Suprapubic skin (tissue), 4 donors: Measurements from ENCODE around the gene SMG1. TPM values are rescaled to one million over a fixed set of nuclear protein-coding genes. Genes with fewer than 3 reads are reported as not detected.

ENCODE experiments used
- DNase-seq, 2 donors: peaks; one replicate each; pipeline ENCODE4 v3.0.0-alpha.2; 2019; ENCODE audit warnings: low spot score in 2 of 2
- H3K27ac ChIP-seq: fragments of 200-600 bp; sonication (generic); one replicate; pipeline ENCODE4 v1.5.1; 2019
- H3K27me3 ChIP-seq: fragments of 200-600 bp; sonication (generic); one replicate; pipeline ENCODE4 v1.5.1; 2019
- H3K36me3 ChIP-seq: fragments of 200-600 bp; sonication (generic); one replicate; pipeline ENCODE4 v1.5.1; 2019
- H3K4me1 ChIP-seq: fragments of 200-600 bp; sonication (generic); one replicate; pipeline ENCODE4 v1.5.1; 2019
- H3K4me3 ChIP-seq: fragments of 200-600 bp; sonication (generic); one replicate; pipeline ENCODE4 v1.5.1; 2019; ENCODE audit warnings: mild to moderate bottlenecking
- H3K9me3 ChIP-seq: fragments of 200-600 bp; sonication (generic); one replicate; pipeline ENCODE4 v1.5.1; 2019
- EP300 ChIP-seq: sonication (generic); formaldehyde crosslinking; IDR thresholded peaks from one replicate; pipeline ENCODE4 v1.6.1; 2017; ENCODE audit warnings: antibody characterized with exemption
- POLR2A ChIP-seq, 2 donors: fragments of 450-650 bp; IDR thresholded peaks; one replicate each; pipeline ENCODE4 v1.6.1; 2017; ENCODE audit warnings: antibody characterized with exemption in 2 of 2, mild to moderate bottlenecking in 2 of 2, moderate library complexity in 2 of 2
- POLR2AphosphoS5 ChIP-seq, 3 donors: sonication (generic); formaldehyde crosslinking; IDR thresholded peaks; one replicate each; pipeline ENCODE4 v1.6.1; 2017; ENCODE audit warnings: antibody characterized with exemption in 3 of 3
- WGBS: methylation state at CpG from one replicate; pipeline ENCODE4 v1.1.5; 2018; 5-methylcytosine and 5-hydroxymethylcytosine counted together
- total RNA-seq, 4 donors: library from RNA; depleted of rRNA; stranded (reverse); fragments of >200 nt; gene quantifications; one replicate each; pipeline ENCODE4 v1.1.0, GENCODE V29; 2016
- TF ChIP-seq, protein P1 (sequence below), 2 donors: fragments of 200-600 bp in 1 of 2; fragments of 450-650 bp in 1 of 2; sonication (generic) in 1 of 2; IDR thresholded peaks; one replicate each; pipeline ENCODE4 v1.5.1; 2016 to 2019; ENCODE audit warnings: antibody characterized with exemption in 2 of 2, mild to moderate bottlenecking in 1 of 2, moderate library complexity in 1 of 2

The SMG1 gene
- total RNA-seq, 4 donors from 2014 or later, result 132 to 446 (median 158) TPM

DNA sequence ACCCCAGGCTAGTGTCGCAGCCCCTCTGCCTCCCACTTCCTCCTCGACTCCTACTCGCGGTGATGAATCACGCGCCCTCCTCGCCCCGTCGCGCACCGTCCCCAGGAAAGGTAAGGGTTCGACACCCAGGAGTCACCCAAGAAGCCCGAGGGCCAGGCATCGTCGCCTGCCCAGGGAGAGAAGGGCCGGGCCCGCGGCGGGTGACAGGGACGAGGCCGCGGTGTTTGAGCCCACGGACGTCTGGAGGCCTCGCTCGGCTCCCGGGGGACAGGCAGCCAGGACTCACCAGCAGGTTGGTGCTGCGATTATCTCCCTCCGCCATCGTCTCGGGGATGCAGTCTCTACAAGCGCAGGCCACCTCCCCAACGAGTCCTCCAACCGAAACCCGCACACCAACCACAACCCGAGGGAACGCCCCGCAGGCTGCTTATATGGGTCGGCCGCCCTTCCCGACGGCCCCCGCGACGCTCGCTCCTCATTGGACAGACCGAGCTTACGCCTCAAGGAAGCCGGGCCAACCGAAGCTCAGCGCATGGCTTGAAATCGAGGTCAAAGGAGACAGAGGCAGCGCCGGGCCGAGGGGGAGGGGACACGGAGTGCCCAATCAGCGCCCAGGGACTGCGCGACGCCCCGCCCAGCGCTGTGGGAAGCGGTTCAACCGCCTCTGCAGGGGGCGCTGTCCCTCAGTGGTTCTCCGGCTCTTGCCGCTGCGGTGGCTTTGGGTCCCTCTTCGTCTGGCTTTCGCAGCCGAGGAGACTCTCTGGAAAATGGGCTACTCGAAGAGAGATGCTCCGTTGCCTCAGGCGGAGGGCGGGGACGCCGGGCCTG is 124.8 kb downstream of the SMG1 start, which contains the start of gene ARL6IP1:
TSS of gene ARL6IP1 (minus strand) at position 405 of the 828 bp plus-strand sequence. CDS start at position 322, 83 bp downstream.
- 3% methylated on average over 27 of the region's 77 CpGs for WGBS
- Histone ChIP-seq H3K27me3 (no peaks in the 10 kb centered on the region), H3K36me3 (peaks cover 8% of the 10 kb centered on the region), H3K4me1 (peaks cover 46% of the 10 kb centered on the region), H3K9me3 (no peaks in the 10 kb centered on the region), H3K27ac (peak within 1 kb of the TSS; percentile 87), H3K4me3 (peak within 1 kb of the TSS; percentile 70)
- no peak for TF ChIP-seq EP300
- TF ChIP-seq, protein P1, sequence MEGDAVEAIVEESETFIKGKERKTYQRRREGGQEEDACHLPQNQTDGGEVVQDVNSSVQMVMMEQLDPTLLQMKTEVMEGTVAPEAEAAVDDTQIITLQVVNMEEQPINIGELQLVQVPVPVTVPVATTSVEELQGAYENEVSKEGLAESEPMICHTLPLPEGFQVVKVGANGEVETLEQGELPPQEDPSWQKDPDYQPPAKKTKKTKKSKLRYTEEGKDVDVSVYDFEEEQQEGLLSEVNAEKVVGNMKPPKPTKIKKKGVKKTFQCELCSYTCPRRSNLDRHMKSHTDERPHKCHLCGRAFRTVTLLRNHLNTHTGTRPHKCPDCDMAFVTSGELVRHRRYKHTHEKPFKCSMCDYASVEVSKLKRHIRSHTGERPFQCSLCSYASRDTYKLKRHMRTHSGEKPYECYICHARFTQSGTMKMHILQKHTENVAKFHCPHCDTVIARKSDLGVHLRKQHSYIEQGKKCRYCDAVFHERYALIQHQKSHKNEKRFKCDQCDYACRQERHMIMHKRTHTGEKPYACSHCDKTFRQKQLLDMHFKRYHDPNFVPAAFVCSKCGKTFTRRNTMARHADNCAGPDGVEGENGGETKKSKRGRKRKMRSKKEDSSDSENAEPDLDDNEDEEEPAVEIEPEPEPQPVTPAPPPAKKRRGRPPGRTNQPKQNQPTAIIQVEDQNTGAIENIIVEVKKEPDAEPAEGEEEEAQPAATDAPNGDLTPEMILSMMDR (IDR thresholded peaks at IDR 0.05), result peak; percentile 88 to 97
- TF ChIP-seq POLR2AphosphoS5 (IDR thresholded peaks at IDR 0.05), result peak; percentile 80 to 96 (median 91)
- peak; percentile 94 to 99 for TF ChIP-seq POLR2A (IDR thresholded peaks at IDR 0.05)
- DNase-seq, result peak; percentile 99 to 100

DNA sequence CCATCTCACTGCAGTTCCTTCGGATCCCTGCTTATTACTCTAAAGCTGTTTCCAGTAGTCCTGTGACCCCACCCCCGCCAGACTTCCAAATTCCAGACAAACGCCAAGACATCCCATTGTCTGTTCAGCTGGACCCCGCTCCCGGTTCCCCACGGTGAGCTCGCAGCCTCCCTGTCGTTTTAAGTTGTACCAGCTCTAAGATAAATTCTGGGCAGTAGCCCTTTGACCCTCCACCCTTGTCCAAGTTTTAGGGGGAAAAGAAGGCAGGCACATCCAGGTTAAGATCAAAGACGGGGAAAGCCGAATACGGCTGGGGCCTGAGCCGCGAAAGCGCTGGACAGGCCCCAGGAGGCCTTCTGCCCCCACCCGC is 125.4 kb downstream of the SMG1 start:
- H3K27me3 ChIP-seq, result no peaks in the 10 kb centered on the region
- peak overlapping the region; percentile 70 for H3K4me3 ChIP-seq
- H3K36me3 ChIP-seq, result peaks cover 14% of the 10 kb centered on the region
- peak overlapping the region; percentile 87 for H3K27ac ChIP-seq
- H3K9me3 ChIP-seq, result no peaks in the 10 kb centered on the region
- WGBS, result 0% methylated on average over 15 of the region's 15 CpGs
- DNase-seq, result peak in 1 of 2 donors; percentile 71
- peaks cover 46% of the 10 kb centered on the region for H3K4me1 ChIP-seq
- TF ChIP-seq POLR2AphosphoS5 (IDR thresholded peaks at IDR 0.05), result no peak

DNA sequence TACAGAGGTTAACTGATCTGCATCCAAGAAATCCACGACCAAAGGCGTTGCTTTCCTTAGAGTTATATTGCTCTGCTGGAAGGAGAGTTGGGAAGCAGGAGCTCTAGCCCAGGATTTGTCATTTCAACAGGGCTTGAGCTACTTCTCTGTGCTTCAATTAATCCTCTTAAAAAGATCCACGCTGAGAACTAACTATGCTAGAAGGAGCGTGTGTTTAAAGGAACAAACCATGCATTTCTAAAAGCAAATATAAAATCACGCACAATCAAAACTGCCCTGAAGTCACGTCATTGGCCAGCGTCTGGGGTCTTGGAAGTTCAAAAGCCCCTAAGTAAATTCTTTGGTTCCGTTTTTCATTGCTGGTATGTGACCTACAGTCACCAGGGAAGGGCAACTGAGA is 125.9 kb downstream of the SMG1 start:
- peak overlapping the region; percentile 87 for H3K27ac ChIP-seq
- no peak for TF ChIP-seq POLR2AphosphoS5 (IDR thresholded peaks at IDR 0.05)
- no peak for TF ChIP-seq EP300
- no peak for TF ChIP-seq POLR2A (IDR thresholded peaks at IDR 0.05)
- TF ChIP-seq, protein P1 (IDR thresholded peaks at IDR 0.05), result no peak
- H3K4me3 ChIP-seq, result peak overlapping the region; percentile 70
- H3K27me3 ChIP-seq, result no peaks in the 10 kb centered on the region
- WGBS, result 2% methylated on average over 8 of the region's 8 CpGs
- peaks cover 46% of the 10 kb centered on the region for H3K4me1 ChIP-seq
- peaks cover 19% of the 10 kb centered on the region for H3K36me3 ChIP-seq
- DNase-seq, result no peak
- H3K9me3 ChIP-seq, result no peaks in the 10 kb centered on the region

DNA sequence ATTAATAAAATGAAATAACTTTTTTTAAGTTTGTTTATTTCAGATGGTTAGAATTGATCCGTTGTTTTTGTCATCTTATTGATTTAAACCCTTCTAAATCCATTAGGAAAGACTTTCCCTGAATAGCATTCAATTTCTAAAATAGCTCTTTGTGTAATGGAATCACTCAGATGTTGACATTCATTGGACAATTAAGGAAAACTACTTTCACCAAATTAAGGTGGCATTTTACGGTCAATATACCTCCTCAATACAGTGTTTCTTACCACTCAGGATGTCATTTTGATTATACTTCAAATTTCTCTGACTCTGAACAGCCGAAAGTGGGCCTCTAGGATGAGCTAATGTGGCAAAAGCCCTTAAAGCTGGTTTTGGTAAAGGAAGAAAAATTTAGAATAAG is 126.7 kb downstream of the SMG1 start:
- peaks cover 25% of the 10 kb centered on the region for H3K36me3 ChIP-seq
- TF ChIP-seq, protein P1 (IDR thresholded peaks at IDR 0.05), result no peak
- TF ChIP-seq POLR2AphosphoS5 (IDR thresholded peaks at IDR 0.05), result no peak
- no peak for TF ChIP-seq POLR2A (IDR thresholded peaks at IDR 0.05)
- TF ChIP-seq EP300, result no peak
- DNase-seq, result no peak
- H3K9me3 ChIP-seq, result no peaks in the 10 kb centered on the region
- no peak overlapping the region for H3K27ac ChIP-seq
- peak overlapping the region; percentile 70 for H3K4me3 ChIP-seq
- H3K4me1 ChIP-seq, result peaks cover 46% of the 10 kb centered on the region
- no peaks in the 10 kb centered on the region for H3K27me3 ChIP-seq
- WGBS, result 79% methylated on average over 3 of the region's 3 CpGs

DNA sequence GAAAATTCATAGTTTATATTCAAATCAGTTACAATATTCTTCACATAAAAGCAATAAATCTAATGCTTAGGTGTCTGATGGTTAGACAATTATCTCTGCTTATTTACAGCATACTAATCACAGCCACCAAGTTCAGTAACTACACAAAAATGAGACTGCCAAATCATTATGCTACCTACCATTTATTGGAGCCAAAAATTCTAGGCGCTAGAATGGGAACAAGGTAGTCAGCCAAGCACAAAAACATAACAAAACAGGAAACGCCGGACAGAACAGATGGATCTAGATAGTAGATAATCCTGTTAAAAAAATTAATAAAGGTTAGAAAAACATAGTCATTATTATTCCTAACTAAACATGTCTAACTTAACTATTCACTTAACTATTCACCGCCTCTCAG is 128.5 kb downstream of the SMG1 start:
- TF ChIP-seq, protein P1 (IDR thresholded peaks at IDR 0.05), result no peak
- TF ChIP-seq POLR2A (IDR thresholded peaks at IDR 0.05) (no peak), EP300 (no peak), POLR2AphosphoS5 (IDR thresholded peaks at IDR 0.05) (no peak)
- Histone ChIP-seq H3K36me3 (peaks cover 43% of the 10 kb centered on the region), H3K27me3 (no peaks in the 10 kb centered on the region), H3K4me3 (no peak overlapping the region), H3K27ac (no peak overlapping the region), H3K4me1 (peaks cover 42% of the 10 kb centered on the region), H3K9me3 (no peaks in the 10 kb centered on the region)
- DNase-seq, result no peak
- 55% methylated on average over 4 of the region's 4 CpGs for WGBS
